HCT116 (cell line): ENCODE data around the gene POU2AF2.

Experiments
- POLR2A ChIP-seq: IDR thresholded peaks from 2 replicates; pipeline ENCODE4 v1.7.0; 2011; ENCODE audit warnings: borderline replicate concordance; ENCODE audit not compliant: insufficient read depth, insufficient read length; ENCODE audit errors: extremely low read depth
- POLR2AphosphoS5 ChIP-seq: IDR thresholded peaks from 2 replicates; pipeline ENCODE4 v1.6.1; 2011; ENCODE audit warnings: mild to moderate bottlenecking, low read depth, low read length, moderate library complexity
- TCF7L2 ChIP-seq: IDR thresholded peaks from 2 replicates; pipeline ENCODE4 v1.7.0; 2011; ENCODE audit warnings: borderline replicate concordance, inconsistent platforms; ENCODE audit not compliant: insufficient read depth, insufficient read length; ENCODE audit errors: extremely low read depth
- YY1 ChIP-seq: IDR thresholded peaks from 2 replicates; pipeline ENCODE4 v1.6.1; 2011; ENCODE audit warnings: low read length, low read depth, moderate library complexity, mild to moderate bottlenecking; ENCODE audit not compliant: insufficient replicate concordance; ENCODE audit errors: extremely low read depth
- TF ChIP-seq, protein P1 (sequence below), 3 experiments: fragments of 200-600 bp in 1 of 3; sonication (generic) in 1 of 3; IDR thresholded peaks in 2 of 3; conservative IDR thresholded peaks in 1 of 3; 2 replicates each; pipeline ENCODE4 v1.5.1; 2012 to 2017; ENCODE audit warnings: low read depth in 2 of 3, low read length in 2 of 3, antibody characterized with exemption in 1 of 3, borderline replicate concordance in 1 of 3, control low read depth in 1 of 3, mild to moderate bottlenecking in 1 of 3, mixed read lengths in 1 of 3, mixed run types in 1 of 3, moderate library complexity in 1 of 3; ENCODE audit not compliant: insufficient read depth in 1 of 3
- TF ChIP-seq, protein P2 (sequence below): IDR thresholded peaks from 2 replicates; pipeline ENCODE4 v1.6.1; 2012

DNA sequence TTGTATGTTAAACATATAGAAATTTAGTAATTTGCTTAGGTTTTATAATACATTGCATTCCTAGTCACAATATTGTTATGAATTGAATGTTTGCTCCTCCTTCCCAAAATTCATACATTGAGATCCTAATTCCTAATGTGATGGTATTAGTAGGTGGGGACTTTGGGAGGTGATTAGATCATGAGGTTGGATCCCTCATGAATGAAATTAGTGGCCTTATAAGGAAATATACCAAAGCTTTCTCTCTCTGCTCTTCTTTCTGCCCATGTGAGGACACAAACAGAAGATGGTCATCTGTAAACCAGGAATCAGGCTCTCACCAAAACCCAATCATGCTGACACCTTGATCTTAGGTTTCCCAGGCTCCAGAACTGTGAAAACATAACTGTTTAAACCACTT, 41.3 kb upstream of the POU2AF2 start:
- TF ChIP-seq, protein P1, sequence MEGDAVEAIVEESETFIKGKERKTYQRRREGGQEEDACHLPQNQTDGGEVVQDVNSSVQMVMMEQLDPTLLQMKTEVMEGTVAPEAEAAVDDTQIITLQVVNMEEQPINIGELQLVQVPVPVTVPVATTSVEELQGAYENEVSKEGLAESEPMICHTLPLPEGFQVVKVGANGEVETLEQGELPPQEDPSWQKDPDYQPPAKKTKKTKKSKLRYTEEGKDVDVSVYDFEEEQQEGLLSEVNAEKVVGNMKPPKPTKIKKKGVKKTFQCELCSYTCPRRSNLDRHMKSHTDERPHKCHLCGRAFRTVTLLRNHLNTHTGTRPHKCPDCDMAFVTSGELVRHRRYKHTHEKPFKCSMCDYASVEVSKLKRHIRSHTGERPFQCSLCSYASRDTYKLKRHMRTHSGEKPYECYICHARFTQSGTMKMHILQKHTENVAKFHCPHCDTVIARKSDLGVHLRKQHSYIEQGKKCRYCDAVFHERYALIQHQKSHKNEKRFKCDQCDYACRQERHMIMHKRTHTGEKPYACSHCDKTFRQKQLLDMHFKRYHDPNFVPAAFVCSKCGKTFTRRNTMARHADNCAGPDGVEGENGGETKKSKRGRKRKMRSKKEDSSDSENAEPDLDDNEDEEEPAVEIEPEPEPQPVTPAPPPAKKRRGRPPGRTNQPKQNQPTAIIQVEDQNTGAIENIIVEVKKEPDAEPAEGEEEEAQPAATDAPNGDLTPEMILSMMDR (IDR thresholded peaks at IDR 0.05 in 2 of 3, conservative IDR thresholded peaks at IDR 0.05 in 1 of 3; ENCODE audit: borderline replicate concordance in 1 of 3, insufficient read depth in 1 of 3, low read depth in 2 of 3, low read length in 2 of 3): no peak
- TF ChIP-seq YY1 (no peak), POLR2A (no peak), POLR2AphosphoS5 (no peak), TCF7L2 (no peak)
- TF ChIP-seq, protein P2, sequence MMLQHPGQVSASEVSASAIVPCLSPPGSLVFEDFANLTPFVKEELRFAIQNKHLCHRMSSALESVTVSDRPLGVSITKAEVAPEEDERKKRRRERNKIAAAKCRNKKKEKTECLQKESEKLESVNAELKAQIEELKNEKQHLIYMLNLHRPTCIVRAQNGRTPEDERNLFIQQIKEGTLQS: no peak
